PC-9 (cell line): ENCODE results near the gene LIX1.

Experiments
- EZH2 ChIP-seq: fragments of 200-600 bp; sonication (generic); IDR thresholded peaks from 2 replicates; pipeline ENCODE4 v1.8.0; 2017; ENCODE audit warnings: antibody characterized with exemption, low read depth
- TF ChIP-seq, protein P1 (sequence below): fragments of 200-600 bp; sonication (generic); conservative IDR thresholded peaks from 2 replicates; pipeline ENCODE4 v1.6.1; 2017; ENCODE audit warnings: mixed run types, antibody characterized with exemption, mild to moderate bottlenecking, moderate library complexity

DNA sequence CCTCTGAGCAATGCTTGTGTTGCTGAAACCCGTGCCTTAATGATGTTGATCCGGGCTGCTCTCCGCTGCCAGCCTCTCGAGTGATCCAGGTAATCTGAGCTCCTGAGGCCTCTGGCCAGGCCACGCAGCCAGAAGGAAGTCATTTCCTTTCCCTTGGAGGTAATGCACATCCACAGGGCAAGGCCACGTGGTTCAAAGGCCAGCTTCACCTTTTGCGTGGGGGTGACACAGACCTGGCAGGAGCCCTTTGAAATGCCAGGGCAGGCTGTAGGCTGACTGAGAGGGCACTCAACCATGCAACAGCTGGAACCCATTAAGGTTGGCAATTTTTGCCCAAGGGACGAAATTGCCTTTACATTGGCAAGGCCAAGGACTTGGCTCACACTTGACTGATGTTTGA lies 80.4 kb downstream of the LIX1 start:
- TF ChIP-seq, protein P1, sequence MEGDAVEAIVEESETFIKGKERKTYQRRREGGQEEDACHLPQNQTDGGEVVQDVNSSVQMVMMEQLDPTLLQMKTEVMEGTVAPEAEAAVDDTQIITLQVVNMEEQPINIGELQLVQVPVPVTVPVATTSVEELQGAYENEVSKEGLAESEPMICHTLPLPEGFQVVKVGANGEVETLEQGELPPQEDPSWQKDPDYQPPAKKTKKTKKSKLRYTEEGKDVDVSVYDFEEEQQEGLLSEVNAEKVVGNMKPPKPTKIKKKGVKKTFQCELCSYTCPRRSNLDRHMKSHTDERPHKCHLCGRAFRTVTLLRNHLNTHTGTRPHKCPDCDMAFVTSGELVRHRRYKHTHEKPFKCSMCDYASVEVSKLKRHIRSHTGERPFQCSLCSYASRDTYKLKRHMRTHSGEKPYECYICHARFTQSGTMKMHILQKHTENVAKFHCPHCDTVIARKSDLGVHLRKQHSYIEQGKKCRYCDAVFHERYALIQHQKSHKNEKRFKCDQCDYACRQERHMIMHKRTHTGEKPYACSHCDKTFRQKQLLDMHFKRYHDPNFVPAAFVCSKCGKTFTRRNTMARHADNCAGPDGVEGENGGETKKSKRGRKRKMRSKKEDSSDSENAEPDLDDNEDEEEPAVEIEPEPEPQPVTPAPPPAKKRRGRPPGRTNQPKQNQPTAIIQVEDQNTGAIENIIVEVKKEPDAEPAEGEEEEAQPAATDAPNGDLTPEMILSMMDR, result no peak
- no peak for TF ChIP-seq EZH2
